Kidney (tissue), 14 donors: Measurements from ENCODE around the gene XDH. TPM values are rescaled to one million over a fixed set of nuclear protein-coding genes. Genes with fewer than 3 reads are reported as not detected.

Source experiments
- DNase-seq, 5 donors: peaks; one replicate each; pipeline ENCODE4 v3.0.0-alpha.2; 2013 to 2020
- FAIRE-seq: peaks from 2 replicates; lab custom pipeline; 2012; peaks lifted over from hg19 to GRCh38; lab: Jason Lieb, UNC
- H3K27ac ChIP-seq, 2 donors: one replicate each; pipeline ENCODE4 v1.7.0; 2013; ENCODE audit warnings: low read depth in 2 of 2, low read length in 2 of 2, inconsistent platforms in 1 of 2
- H3K27me3 ChIP-seq: one replicate; pipeline ENCODE4 v1.7.1; 2013; ENCODE audit warnings: low read length, inconsistent platforms; ENCODE audit not compliant: control insufficient read depth, insufficient read depth
- H3K36me3 ChIP-seq, 3 donors: one replicate each; pipeline versions ENCODE4 v1.7.0 to v1.7.1; 2013; ENCODE audit warnings: low read length in 3 of 3, control low read depth in 1 of 3, inconsistent platforms in 1 of 3; ENCODE audit not compliant: insufficient read depth in 3 of 3, control insufficient read depth in 2 of 3
- H3K4me1 ChIP-seq, 3 donors: one replicate each; pipeline versions ENCODE4 v1.7.0 to v1.7.1; 2013; ENCODE audit warnings: low read length in 3 of 3, inconsistent platforms in 1 of 3, low read depth in 1 of 3; ENCODE audit not compliant: control insufficient read depth in 2 of 3, insufficient read depth in 2 of 3
- H3K4me3 ChIP-seq, 3 donors: one replicate each; pipeline versions ENCODE4 v1.7.0 to v1.8.1; 2013; ENCODE audit warnings: low read length in 3 of 3, control low read depth in 1 of 3, inconsistent platforms in 1 of 3
- H3K9ac ChIP-seq, 3 donors: one replicate each; pipeline versions ENCODE4 v1.7.0 to v1.7.1; 2013; ENCODE audit warnings: low read length in 3 of 3, control low read depth in 1 of 3, inconsistent platforms in 1 of 3
- H3K9me3 ChIP-seq, 3 donors: one replicate each; pipeline versions ENCODE4 v1.7.0 to v1.7.1; 2013; ENCODE audit warnings: low read length in 3 of 3, control low read depth in 1 of 3, inconsistent platforms in 1 of 3; ENCODE audit not compliant: control insufficient read depth in 2 of 3, insufficient read depth in 1 of 3
- CTCF ChIP-seq: IDR thresholded peaks from 3 replicates; pipeline ENCODE4 v1.5.1; 2012; ENCODE audit warnings: mild to moderate bottlenecking, moderate library complexity, borderline replicate concordance; ENCODE audit not compliant: insufficient read depth; ENCODE audit errors: extremely low read depth
- intact Hi-C: fragments of 100-400 bp; cut with DNase I; formaldehyde crosslinking; loops from one replicate; pipeline ENCODE4 v1.11.1; 2022
- polyA plus RNA-seq: library from polyadenylated mRNA; stranded (reverse); fragments of 350-450 nt; fragmentation: Illumina TruSeq; extraction: RNeasy Lipid Tissue Mini Kit (QIAGEN cat#74804); gene quantifications from one replicate; pipeline ENCODE4 v1.2.3, GENCODE V29; 2014; ENCODE audit warnings: low read depth, low replicate concordance; ENCODE audit not compliant: insufficient read depth
- total RNA-seq: library from RNA; stranded (reverse); fragmentation: NEBNext Ultra II Directional; extraction: Animal tissue kit (Norgen Biotek cat#: 25700); gene quantifications from one replicate; pipeline ENCODE4 v1.2.1, GENCODE V29; 2021
- donor health status: control.
- donor health status: control.
- donor health status: control.
- donor health status: control.
- donor health status: control.
- donor health status: DM: yes; HTN: yes; CAD: no.
- donor health status: Normal renal cell carcinoma (clear cell type).

The XDH gene
- total and polyA plus RNA-seq, 2 donors from 2014 or later = 3.1 TPM; not detected in 1

DNA sequence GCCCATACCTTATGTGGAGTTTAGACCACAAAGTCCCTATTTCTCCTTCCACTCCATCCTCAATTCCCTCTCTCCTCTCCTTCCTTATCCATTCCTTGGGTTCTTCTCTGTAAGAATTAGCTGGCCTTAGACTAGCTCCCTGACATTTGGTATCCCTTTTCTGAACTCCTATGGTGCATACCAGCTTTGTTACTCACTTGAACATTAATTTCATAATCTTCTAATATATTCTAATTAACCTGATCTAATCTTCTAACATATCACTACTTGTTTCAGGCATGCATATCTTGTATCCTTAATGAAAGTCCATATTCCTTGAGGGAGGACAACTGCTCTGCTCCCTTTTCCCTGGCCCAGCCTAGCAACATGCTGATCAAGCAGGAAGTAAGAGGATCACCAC, 114.2 kb downstream of the XDH start:
- DNase-seq (no peak), FAIRE-seq (no peak)
- Histone ChIP-seq H3K9me3 (no peaks in the 10 kb centered on the region), H3K4me3 (no peak overlapping the region), H3K27ac (no peak overlapping the region), H3K36me3 (no peaks in the 10 kb centered on the region), H3K9ac (no peak overlapping the region), H3K27me3 (no peaks in the 10 kb centered on the region), H3K4me1 (peaks cover 0 to 14% (median 12%) of the 10 kb centered on the region in 3 donors)
- intact Hi-C loops = no loop called here
- no peak for TF ChIP-seq CTCF

- intact Hi-C loops = no loop called here
- Histone ChIP-seq H3K27ac (no peak overlapping the region), H3K4me1 (peaks cover 0 to 14% (median 13%) of the 10 kb centered on the region in 3 donors), H3K4me3 (no peak overlapping the region), H3K36me3 (no peaks in the 10 kb centered on the region), H3K9ac (no peak overlapping the region), H3K27me3 (no peaks in the 10 kb centered on the region), H3K9me3 (no peaks in the 10 kb centered on the region)
- DNase-seq = no peak
- FAIRE-seq = no peak
- no peak for TF ChIP-seq CTCF
These were observed 115.0 kb downstream of the XDH start for GRCh38 chr2:31299547-31299946.

GRCh38 chr2:31297751-31298150, 116.8 kb downstream of the XDH start:
- Histone ChIP-seq H3K27ac (no peak overlapping the region), H3K36me3 (no peaks in the 10 kb centered on the region), H3K9ac (no peak overlapping the region), H3K4me3 (no peak overlapping the region), H3K4me1 (peaks cover 0 to 13% (median 13%) of the 10 kb centered on the region in 3 donors), H3K9me3 (no peaks in the 10 kb centered on the region), H3K27me3 (no peaks in the 10 kb centered on the region)
- FAIRE-seq (no peak), DNase-seq (no peak)
- intact Hi-C loops = no loop called here
- no peak for TF ChIP-seq CTCF
